T-helper 2 cell treated with Interferon-gamma antibody and Interleukin-4, amounts not matched to agents 100 ng/mL and 5 ng/mL, for 36 hours (primary cell): ENCODE results near the gene PPIH. TPM values are rescaled to one million over a fixed set of nuclear protein-coding genes. Genes with fewer than 3 reads are reported as not detected.
"Not testable (repeated sequence)": the region's sequence is repeated elsewhere in the genome, so short reads cannot be mapped to it uniquely, and the experiment has no call there.

Source experiments
- intact Hi-C: fragments of 100-400 bp; cut with micrococcal nuclease; formaldehyde crosslinking; loops from one replicate; pipeline ENCODE4 v1.15.1; 2023
- total RNA-seq: library from RNA; stranded (reverse); gene quantifications from 2 replicates; pipeline ENCODE4 v1.2.3, GENCODE V29; 2022

Gene PPIH
- total RNA-seq, 1 donor from 2014 or later: 84.9 TPM

DNA sequence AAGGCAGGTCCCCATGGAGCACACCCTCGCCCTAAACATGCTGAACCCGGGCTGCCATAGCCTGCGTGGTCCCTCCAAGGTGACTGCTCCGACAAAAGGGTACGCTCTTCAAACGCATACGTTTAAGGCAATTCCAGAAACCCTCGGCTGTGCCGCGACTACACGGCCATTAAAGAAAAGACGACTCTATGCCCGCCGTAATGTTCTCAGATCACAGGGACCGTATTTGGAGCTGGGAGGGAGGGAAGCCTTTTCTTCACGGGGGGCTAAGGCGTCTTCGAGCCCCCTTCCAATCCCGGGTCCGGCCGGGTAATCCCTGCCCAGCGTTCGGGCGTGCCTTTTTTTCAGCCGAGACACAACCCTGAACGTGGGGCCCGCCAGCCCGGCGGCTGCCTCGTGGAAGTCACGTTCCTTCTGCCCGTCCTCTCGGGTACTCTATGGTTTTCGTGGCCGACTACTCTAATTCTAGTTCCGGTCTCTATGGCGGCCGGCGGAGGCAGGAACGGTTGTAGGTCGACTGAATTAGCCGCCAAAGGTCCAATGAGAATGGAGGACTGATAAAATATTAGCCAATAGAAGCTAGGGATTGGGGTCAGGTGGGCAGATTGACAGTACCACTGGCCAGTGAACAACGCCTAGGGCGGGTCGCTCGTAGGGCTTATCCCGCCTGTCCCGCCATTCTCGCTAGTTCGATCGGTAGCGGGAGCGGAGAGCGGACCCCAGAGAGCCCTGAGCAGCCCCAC, 23.7 kb downstream of the PPIH start, which contains the start of gene YBX1:
TSS of gene YBX1 (plus strand) at position 678 of the 743 bp plus-strand sequence. CDS start 148 bp downstream, outside the sequence.
- intact Hi-C loops: loop anchor here (1.0 to 10.0 kb wide), 7 partner anchors 24 to 770 kb away; partner anchors contain the start of genes C1orf50, FOXJ3, P3H1 and PPCS

DNA sequence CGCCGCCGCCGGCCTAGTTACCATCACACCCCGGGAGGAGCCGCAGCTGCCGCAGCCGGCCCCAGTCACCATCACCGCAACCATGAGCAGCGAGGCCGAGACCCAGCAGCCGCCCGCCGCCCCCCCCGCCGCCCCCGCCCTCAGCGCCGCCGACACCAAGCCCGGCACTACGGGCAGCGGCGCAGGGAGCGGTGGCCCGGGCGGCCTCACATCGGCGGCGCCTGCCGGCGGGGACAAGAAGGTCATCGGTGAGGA, 24.2 kb downstream of the PPIH start:
- intact Hi-C loops: loop anchor here (2.0 to 10.0 kb wide), 6 partner anchors 84 to 770 kb away; partner anchors contain the start of genes C1orf50, FOXJ3, P3H1 and PPCS

- intact Hi-C loops: loop anchor here (2.0 to 10.0 kb wide), 6 partner anchors 84 to 771 kb away; partner anchors contain the start of genes C1orf50, FOXJ3, P3H1 and PPCS
Measured at GRCh38 chr1:42682739-42683531, 24.7 kb downstream of the PPIH start.

DNA sequence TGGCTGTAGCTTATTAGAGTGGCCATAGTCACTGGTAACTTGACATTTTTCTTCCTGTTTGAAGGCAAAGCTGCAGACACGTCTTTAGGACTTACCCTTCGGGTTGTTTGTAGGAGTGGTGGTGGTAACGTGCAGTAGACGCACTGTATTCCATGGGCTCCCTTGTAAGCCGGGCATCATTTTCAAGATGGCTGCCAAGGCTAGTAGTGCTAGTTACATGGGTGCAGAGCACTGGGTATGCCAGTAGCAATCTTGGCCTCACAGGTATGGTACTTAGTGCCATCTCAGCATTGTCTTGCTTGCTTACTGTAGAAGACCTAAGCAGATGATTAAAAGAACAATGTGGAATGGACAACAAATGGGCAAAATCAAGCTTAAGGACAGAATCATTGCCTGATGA, 25.9 kb downstream of the PPIH start:
- intact Hi-C loops: loop anchor here (5.0 to 10.0 kb wide), 4 partner anchors 161 to 772 kb away; partner anchors contain the start of genes FOXJ3, SLC2A1 and ZNF691

- intact Hi-C loops: loop anchor here (10.0 kb wide), 2 partner anchors 158 to 268 kb away; partner anchors contain the start of genes SLC2A1 and ZNF691
Measured at GRCh38 chr1:42686418-42686817, 28.2 kb downstream of the PPIH start.

- intact Hi-C loops: loop anchor here (10.0 kb wide), 2 partner anchors 155 to 265 kb away; partner anchors contain the start of genes SLC2A1 and ZNF691
Measured at GRCh38 chr1:42689912-42690311, 31.7 kb downstream of the PPIH start.

DNA sequence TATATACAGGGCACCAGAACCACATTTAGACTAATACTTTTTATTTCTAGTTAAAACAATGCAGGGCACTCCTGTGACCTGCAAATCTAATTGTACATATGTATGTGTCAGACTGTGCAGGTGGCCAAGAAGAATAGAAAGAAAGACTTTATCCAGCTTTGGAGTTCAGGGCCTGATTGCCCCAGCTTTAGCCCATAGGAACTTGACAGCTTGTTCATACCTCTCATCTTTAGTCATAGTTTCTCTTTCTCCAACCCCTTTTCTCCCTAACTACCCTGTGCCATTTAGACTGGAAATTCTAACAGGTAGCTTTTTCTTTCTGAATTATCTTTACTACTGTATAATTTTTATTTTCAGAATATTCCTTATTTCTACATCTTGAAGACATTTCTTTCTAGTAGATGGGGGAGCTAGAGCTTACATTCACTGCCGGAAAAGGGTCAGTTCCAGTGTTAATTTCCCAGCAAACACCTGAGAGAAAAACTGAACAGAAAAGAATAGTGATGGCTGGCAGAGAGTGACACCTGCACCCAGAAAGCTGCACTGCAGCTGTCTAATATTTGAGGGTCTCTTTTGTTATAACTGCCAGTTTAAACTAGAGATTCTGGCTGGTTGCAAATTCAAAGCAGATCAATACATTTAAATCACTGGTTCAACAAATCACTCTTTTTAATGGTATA, 32.4 kb downstream of the PPIH start:
- intact Hi-C loops: no loop called here

GRCh38 chr1:42691157-42691498, 32.9 kb downstream of the PPIH start:
- intact Hi-C loops: no loop called here

GRCh38 chr1:42692461-42692860, 34.2 kb downstream of the PPIH start:
- intact Hi-C loops: no loop called here

GRCh38 chr1:42692911-42693310, 34.7 kb downstream of the PPIH start:
- intact Hi-C loops: no loop called here

- intact Hi-C loops: no loop called here
Measured at GRCh38 chr1:42698081-42698813, 40.0 kb downstream of the PPIH start.

DNA sequence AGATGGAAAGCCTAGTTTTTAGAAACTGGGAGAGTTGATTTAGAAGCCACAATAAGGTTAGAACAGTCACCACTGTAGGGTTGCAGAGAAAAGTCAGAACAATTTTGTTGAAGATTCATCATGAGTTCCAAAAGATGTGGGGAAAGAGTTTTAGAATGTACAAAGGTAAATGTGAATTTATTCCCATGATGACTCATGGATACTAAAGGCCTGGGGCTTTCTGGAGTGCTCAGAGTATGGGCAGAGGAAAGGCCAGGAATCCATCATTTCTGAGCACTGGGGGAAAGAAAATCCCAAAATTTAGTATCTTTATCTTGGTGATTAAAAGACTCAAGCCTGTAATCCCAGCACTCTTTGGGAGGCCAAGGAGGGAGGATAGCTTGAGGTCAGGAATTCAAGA, 41.8 kb downstream of the PPIH start:
- intact Hi-C loops: no loop called here

DNA sequence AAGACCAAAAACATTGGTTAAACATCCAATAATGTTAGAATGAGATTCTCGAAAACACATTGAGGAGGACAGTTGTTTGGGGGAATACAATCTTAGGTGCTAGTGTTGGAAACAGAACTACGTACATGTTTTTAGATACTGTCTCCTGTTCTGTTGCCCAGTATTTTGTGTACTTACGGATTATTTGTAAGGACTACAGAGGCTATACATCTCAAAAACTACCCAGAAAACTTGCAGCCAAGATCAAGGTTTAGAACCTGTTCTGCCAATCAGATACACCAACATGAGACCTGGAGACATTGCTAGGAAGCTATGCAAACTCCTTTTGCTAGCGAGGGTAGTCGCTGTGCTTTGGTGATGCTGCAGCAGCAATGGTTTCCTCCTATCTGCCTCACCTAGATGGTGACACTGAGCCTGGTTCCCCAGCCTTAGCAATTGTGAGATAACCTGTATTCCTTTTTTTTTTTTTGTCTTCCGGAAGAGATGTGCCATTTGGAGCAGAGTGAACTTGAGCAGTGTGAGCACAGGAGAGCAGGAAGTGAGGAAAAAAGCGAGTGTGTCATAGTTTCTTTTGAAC, 45.8 kb downstream of the PPIH start:
- intact Hi-C loops: no loop called here

- intact Hi-C loops: not testable (repeated sequence)
Measured at GRCh38 chr1:42712808-42713207, 54.6 kb downstream of the PPIH start.

DNA sequence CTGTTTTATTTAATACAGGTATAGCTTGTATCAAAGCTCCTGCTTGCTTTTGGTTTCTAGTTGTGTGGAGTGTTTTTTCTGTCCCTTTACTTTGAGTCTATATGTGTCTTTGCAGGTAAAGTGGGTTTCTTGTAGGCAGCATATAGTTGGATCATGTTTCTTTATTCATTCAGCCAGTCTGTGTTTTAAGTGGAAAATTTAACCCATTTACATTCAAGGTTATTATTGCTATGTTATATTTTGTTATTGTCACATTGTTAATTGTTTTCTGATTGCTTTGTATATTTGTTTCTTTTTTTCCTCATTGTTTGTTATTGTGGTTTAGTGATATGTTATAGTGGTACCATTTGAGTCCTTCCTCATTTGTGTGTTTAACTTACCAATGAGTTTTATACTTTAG, 55.1 kb downstream of the PPIH start:
- intact Hi-C loops: no loop called here

DNA sequence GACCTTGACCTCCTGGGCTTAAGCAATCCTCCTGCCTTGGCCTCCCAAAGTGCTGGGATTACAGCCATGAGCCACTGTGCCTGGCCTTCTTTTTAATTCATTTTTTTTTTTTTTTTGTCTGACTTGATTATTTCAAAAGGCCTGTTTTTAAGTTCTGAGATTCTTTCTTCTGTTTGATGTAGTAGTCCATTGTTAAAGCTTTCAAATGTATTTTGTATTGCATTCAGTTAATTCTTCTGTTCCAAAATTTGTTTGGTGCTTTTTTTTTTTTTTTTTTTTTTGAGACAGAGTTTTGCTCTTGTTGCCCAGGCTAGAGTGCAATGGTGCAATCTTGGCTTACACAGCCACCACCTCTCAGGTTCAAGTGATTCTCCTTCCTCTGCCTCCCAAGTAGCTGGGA, 56.2 kb downstream of the PPIH start:
- intact Hi-C loops: not testable (repeated sequence)

- intact Hi-C loops: no loop called here
Measured at GRCh38 chr1:42720868-42721267, 62.6 kb downstream of the PPIH start.

DNA sequence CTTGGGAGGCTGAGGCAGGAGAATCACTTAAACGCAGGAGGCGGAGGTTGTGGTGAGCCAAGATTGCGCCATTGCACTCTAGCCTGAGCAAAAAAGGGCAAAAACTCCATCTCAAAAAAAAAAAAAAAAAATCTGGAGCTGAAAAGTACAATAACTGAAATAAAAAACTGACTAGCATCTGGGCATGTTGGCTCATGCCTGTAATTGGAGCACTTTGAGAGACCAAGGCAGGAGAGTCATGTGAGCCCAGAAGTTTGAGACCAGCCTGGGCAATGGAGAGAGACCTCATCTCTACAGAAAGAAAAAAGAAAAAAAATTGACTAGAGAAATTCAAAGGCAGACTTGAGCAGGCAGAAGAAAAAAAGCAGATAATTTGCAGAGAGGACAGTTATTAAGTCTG, 63.7 kb downstream of the PPIH start:
- intact Hi-C loops: no loop called here

GRCh38 chr1:42722403-42722802, 64.2 kb downstream of the PPIH start:
- intact Hi-C loops: not testable (repeated sequence)

DNA sequence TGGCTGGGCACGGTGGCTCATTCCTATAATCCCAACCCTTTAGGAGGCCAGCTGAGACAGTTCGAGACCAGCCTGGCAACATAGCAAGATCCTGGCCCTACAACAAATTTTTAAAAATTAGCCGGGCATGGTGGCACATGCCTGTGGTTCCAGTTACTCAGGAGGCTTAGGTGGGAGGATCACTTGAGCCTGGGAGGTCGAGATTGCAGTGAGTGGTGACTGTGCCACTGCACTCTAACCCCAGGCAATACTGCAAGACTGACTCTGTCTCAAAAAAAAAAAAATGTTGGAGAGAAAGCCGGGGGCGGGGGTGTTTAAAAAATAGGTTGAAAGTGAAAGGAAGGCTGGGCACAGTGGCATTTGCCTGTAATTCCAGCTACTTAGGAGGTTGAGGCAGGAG, 65.3 kb downstream of the PPIH start:
- intact Hi-C loops: no loop called here

GRCh38 chr1:42725820-42726219, 67.6 kb downstream of the PPIH start:
- intact Hi-C loops: not testable (repeated sequence)
